ENCODE results near the gene PDXDC1.
"Not testable (repeated sequence)": the region's sequence is repeated elsewhere in the genome, so short reads cannot be mapped to it uniquely, and the experiment has no call there.

PDXDC1 gene

GRCh38 chr16:15137514-15137913, 162.7 kb downstream of the PDXDC1 start:
- not testable (repeated sequence) for DNase-seq

DNA sequence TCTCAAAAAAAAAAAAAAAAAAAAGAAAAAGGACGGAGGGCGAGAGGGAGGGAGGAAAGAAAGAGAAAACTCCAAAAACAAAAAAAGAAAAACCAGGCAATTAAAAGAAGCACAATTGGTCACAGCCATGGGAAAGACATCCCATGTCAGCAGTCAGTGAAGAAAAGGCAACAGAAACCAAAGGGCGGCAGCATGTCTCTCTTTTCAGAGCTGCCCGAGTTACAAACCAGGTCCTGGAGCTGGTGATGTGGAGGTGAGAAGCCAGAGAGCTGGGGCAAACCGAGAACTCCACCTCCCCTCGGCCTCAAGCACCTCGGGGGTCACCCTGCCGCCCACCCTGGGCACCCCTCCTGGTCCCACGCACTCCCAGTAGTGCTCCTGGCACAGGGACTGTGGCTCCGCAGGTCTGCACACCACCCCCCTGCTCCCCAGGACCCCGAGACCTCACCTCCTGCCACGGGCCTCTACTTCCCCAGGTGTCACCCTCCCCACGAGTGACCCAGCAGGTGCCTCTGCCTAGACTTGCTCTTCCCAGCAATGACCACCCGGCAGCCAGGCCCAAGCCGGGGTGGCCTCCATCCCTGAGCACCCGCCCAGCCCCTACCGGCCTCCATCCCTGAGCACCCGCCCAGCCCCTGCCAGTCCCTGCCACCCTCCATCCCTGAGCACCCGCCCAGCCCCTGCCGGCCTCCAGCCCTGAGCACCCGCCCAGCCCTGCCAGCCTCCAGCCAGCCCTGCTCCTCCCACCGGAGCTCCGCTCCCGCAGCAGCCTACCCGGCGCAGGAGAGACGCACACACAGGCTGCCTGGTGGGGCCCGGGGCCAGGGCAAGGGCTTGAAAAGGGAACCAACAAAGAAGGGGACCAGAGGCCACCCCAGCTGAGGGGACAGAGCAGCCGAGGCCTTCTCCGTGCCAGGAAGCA, 165.9 kb downstream of the PDXDC1 start:
- DNase-seq: not testable (repeated sequence)

- DNase-seq: no peak
Measured at GRCh38 chr16:15141586-15141985, 166.8 kb downstream of the PDXDC1 start.

- not testable (repeated sequence) for DNase-seq
Measured at GRCh38 chr16:15142107-15142890, 167.5 kb downstream of the PDXDC1 start.

- not testable (repeated sequence) for DNase-seq
Measured at GRCh38 chr16:15142891-15143600, 168.2 kb downstream of the PDXDC1 start.

GRCh38 chr16:15143601-15144091, 168.8 kb downstream of the PDXDC1 start:
- DNase-seq: not testable (repeated sequence)

GRCh38 chr16:15144092-15144631, 169.3 kb downstream of the PDXDC1 start:
- DNase-seq: not testable (repeated sequence)

- DNase-seq: not testable (repeated sequence)
Measured at GRCh38 chr16:15144781-15145417, 170.1 kb downstream of the PDXDC1 start.

- not testable (repeated sequence) for DNase-seq
Measured at GRCh38 chr16:15145418-15146263, 170.8 kb downstream of the PDXDC1 start.

DNA sequence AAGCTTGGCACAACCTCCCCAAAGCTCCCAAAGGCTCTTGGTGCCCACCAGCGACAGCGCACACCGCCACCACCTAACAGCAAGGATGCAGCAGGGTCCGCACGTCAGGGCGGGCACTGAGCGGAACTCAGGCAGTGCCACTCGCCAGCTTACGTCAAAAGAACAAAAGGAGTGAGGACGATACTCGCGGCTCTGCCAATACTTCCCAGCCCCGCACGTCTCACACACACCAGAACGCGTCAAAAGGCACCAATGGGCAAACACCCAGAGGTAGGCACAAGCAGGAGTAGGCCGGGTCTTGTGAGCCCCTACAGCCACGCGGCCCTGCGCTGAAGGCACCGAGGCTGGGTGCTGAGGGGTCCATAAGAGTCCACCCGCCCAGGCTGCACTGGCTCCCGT, 171.4 kb downstream of the PDXDC1 start:
- not testable (repeated sequence) for DNase-seq

GRCh38 chr16:15148831-15149230, 174.0 kb downstream of the PDXDC1 start:
- DNase-seq: not testable (repeated sequence)

GRCh38 chr16:15149260-15149659, 174.4 kb downstream of the PDXDC1 start:
- not testable (repeated sequence) for DNase-seq

DNA sequence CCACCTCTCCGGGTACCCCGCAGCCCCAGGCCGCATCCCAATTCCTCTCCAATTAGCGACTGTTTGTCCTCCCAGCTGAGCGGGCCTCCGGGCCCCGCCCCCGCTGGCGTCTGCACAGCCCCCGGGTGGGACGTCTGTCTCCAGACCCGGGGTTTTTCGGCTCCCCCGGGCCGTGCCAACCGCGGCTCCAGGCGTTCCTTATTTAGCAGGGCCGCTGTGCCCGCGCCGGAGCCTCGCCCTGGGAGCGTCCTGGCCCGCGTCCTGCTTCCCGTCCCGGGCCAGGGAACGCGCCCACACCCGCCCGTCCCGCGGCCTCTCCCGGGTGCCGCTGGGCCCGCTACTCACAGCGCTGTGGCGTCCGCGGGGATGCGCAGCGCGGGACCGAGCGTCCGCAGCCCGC, 179.2 kb downstream of the PDXDC1 start:
- not testable (repeated sequence) for DNase-seq

- DNase-seq: peak; percentile 80
Measured at GRCh38 chr16:15154650-15155562, 180.1 kb downstream of the PDXDC1 start.

DNA sequence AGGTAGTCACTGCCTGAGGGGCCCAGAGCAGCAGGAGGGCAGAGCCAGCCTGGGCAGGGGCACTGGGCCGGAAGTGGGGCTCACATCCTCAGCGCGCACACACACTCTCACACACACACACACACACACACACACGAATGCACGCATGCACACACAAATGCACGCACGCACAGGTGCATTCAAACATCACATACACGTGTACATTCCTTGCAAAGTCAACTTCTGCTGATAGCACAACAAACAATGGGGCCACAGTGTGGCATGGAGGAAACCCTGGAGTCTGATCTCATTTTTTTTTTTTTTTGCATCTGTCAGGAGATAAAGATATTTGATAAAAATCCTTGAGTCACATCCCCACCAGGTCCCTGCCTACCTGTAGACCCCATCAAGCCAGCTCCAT, 182.8 kb downstream of the PDXDC1 start:
- not testable (repeated sequence) for DNase-seq

GRCh38 chr16:15159671-15160070, 184.8 kb downstream of the PDXDC1 start:
- DNase-seq: not testable (repeated sequence)

DNA sequence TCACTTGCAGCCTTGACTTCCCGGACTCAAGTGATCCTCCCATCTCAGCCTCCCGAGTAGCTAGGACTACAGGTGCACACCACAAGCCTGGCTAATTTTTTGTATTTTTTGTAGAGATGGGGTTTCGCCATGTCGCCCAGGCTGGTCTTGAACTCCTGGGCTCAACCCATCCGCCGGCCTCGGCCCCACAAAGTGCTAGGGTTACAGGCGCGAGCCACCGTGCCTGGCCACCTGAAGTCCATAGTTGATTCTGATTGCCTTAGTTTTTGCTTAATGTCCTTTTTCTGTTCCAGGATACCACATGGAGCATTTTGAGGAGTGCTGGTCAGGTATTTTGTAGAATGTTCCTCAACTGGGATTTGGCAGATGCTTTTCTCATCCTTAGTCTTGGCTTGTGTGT, 185.7 kb downstream of the PDXDC1 start:
- DNase-seq: not testable (repeated sequence)

DNA sequence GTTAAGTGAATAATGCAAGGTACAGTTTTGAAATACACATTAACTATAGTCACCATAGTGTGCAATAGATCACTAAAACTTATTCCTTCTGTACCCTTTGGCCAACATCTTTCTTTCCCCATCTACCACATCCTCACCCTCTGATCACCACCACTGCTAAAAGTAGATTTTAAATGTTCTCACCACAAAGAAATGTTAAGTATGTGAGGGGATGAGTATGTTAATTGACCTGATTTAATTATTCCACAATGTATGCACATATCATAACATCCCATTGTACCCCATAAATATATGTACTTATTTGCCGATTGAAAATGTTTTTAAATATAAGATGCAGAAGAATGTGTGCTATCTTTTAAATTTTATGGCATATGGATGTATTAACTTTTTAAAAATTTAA, 188.2 kb downstream of the PDXDC1 start:
- not testable (repeated sequence) for DNase-seq

DNA sequence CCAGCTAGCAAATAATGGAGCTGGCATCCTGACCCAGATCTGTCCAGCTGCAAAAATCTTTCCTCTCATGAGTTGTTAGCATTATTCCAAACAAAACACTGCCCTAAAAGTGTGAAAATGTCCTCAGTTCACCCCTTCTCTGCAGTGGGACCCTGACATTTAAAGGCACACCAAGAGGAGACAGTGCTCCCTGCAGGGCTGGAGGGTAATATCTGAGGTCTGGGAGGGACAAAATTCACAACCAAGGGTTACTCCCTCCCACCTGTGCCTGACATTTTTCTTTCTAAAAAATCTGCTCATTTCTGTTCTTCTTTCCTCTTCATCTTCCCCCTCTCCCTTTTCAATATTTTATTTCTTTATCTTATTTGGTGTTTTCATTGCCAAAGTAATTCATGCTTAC, 191.4 kb downstream of the PDXDC1 start:
- DNase-seq: not testable (repeated sequence)

- not testable (repeated sequence) for DNase-seq
Measured at GRCh38 chr16:15168303-15168702, 193.5 kb downstream of the PDXDC1 start.
